GM18951 (cell line): ENCODE results near the gene UTS2B.

ENCODE experiments used
- POLR2A ChIP-seq: IDR thresholded peaks from 4 replicates; pipeline ENCODE4 v1.6.1; 2011; ENCODE audit warnings: mild to moderate bottlenecking; ENCODE audit not compliant: insufficient read length, insufficient read depth; ENCODE audit errors: extremely low read depth
- in situ Hi-C: fragments of 300-500 bp; cut with MboI; formaldehyde crosslinking; loops from one replicate; pipeline ENCODE4 v1.12.0; 2022; ENCODE audit warnings: low sequenced_read_pairs, mixed read lengths, inconsistent platforms; ENCODE audit not compliant: unreplicated experiment

The UTS2B gene

DNA sequence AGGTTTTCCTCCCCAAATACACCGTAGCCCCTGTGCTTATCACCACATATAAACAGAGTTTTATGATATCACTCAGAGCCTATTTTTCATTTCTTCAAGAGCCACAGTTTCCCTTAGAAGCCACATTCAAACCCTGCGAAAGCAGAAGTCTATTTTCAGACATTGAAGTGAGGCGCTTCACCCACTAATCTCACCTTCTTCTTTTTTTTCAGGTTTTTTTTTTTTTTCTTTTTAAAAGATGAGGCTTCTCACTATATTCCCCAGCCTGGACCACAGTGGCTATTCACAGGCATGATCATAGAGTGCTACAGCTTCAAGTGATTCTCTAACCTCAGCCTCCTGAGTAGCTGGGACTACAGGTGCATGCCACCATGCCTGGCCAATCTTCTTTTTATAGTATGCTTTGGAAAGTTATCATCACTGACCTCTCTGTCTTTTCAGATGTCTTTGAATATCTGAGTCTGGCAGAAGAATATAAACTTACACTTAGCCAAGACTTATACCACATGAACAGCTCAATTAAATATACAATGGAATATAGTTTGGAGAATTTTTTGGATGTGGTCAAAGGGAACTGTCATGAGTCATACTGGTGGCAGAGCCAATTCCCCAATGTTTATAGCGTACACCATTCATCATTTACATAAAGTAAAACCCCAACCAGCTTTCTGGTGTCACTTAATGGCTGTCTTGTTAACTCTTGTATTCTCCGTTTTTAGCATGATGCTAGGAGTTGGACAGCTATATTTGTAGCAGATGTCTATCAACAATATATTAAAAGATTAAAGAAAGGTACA is 60.8 kb downstream of the UTS2B start:
- TF ChIP-seq POLR2A = no peak
- in situ Hi-C loops = no loop called here

DNA sequence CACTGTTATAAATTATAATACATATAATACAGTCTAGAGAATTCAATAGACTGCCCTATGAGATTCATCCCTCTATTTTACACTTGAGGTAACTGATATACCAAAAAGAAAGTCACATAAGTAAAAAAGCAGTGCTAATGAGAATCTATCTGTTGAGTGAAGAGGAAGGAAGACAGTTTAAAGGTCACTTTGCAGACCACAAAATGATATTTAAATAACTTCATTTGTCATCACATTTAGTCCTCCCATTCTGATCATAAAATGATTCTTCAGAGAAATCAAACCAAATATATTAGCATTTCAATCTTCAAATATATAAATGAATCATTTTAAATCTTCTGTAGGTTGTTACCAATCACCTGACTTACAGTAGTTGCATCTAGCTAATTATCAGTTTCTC is 61.6 kb downstream of the UTS2B start:
- no peak for TF ChIP-seq POLR2A
- in situ Hi-C loops = no loop called here

DNA sequence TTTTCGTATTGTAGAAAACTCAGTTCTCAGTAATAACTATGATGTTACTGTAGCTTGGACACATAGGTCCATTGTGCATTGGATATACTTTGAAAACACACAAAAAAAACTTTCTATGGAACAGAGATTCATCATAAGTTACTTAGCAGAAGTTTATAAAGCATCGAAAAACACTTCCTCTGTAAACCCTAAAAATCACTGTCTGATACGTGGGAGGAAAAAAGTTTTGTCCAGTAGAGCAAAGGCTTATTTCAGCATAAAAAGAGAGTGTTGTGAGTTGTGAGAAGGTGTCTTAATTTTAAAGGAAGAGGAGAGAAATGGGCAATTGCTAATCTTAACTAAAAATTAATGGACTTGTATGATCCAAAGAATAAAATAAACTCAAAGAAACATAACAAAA is 66.5 kb downstream of the UTS2B start:
- in situ Hi-C loops = no loop called here
- TF ChIP-seq POLR2A = no peak

DNA sequence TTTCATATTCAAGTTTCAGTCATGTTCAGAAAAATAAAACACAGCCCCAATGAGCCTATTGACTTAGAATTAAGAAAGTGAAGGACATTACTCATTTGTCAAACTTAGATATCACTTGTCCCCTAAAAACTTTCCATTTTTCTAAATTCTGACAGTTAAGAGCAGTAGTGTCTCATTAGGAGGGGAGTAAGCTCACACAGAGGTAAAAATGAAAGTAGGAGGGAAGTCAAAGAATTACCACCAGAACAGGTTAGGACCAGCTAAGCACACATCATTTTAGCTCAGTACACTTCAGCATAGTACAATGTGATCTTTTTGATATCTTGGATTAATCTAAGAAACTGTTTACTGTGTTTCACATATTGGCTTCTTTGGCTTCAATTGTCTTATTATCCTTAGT is 67.0 kb downstream of the UTS2B start:
- no peak for TF ChIP-seq POLR2A
- in situ Hi-C loops = no loop called here

DNA sequence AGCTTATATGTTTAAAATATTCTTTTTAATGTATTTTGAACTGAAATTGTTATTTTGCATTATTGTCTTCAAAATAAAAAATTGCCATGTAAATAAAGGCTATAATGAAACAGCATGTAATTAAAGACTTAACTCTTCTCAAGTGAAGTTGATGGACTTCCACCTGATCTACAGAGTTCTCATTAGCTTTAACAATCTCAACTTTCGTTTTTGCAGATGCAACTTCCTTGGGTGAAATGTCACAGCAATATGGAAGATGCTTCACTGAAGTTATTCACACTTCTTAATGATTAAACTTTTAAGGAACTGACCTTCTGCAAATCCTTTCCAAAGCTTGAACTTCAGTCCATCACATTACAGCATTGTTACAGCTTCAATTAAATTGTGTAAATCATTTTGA is 67.7 kb downstream of the UTS2B start:
- in situ Hi-C loops = no loop called here
- TF ChIP-seq POLR2A = no peak

DNA sequence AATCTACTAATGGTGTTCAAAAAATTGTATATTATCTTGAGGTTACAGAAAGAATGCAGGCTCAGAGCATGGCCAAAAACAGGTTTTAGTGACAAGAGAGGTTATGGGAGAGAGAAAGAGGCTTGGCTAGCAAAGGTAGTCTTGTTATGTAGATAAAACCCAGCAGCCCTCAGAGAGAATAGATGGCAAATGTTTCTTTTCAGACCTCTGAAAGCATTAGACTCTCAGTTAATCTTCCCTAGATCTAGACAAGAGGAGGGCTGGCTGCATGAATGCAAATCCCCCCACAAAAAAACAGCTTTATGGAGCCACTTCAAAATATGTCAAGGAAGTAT is 69.1 kb downstream of the UTS2B start:
- TF ChIP-seq POLR2A = no peak
- in situ Hi-C loops = no loop called here

DNA sequence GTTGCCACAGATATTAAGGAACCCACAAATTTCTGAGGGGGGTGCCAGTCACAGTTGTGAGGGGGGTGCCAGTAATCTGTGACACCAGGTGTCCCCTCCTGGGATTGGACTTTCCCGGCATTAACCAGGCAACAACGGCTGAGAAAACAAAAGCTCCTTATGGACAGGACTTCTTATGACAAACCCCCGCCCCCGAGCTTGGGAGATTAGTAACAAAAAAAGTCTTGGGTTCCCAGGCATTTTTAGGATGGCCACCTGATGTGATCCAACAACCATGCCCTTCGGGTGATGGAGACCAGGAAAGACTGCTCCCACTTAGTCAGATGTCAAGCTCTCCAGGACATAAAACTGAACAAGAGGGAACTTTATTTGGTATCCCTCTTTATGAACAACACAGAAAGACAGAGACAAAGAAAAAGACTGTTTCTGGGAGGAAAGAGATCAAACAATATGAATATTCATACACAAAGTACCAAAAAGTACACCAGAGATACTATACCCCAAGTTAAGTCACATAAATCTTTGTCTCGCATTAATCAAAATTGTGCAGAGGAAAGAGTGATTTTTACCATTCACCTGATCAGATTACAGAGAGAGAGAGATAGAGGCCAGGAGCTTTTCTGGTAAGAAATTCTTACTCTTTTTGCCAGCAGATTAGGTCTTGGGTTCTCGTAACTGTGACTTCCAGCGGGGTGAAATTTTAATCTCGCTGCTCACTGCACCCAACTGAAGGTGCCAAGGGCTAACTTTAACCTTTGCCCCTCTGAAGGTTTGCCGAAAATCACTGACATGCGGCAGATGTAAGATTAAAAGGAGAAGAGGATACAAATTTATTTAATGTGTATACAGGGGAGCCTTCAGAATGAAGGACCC is 69.7 kb downstream of the UTS2B start:
- TF ChIP-seq POLR2A = no peak
- in situ Hi-C loops = no loop called here

DNA sequence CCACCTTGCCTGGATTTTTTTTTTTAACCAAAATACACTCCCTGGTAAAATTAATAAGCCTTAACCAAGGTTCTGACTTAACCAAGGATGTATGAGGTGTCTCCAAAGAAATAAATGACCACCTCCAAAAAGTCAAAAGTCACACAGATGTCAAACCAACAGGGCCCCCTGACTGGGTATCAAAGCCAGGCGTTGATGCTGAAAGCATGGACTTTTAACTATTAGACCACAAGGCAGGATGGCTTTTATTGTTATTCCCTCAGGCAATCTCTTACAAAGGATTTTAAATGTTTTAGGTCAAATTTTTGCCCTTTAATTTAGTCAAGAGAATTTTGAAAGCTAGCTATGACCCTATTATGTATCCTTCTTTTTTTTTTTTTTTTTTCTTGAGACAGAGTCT is 70.8 kb downstream of the UTS2B start:
- TF ChIP-seq POLR2A = no peak
- in situ Hi-C loops = no loop called here

DNA sequence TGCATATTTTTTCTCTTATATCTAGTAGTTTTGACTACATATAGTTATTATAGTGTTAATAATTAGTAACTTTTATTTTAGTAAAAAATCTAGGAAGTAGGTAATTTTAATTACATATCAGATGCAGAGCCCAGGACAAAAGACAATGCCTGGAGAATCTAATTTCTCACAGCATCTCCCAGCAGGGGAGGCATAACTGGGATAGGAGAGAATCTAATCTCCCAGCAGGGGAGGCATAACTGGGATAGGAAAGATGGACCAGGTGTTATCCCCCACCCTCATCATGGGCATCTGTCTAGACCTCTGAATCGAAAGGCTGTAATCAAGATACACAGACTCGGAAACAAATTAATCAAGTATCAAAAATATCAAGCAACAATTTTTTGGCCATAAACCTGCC is 73.0 kb downstream of the UTS2B start:
- no peak for TF ChIP-seq POLR2A
- in situ Hi-C loops = no loop called here

DNA sequence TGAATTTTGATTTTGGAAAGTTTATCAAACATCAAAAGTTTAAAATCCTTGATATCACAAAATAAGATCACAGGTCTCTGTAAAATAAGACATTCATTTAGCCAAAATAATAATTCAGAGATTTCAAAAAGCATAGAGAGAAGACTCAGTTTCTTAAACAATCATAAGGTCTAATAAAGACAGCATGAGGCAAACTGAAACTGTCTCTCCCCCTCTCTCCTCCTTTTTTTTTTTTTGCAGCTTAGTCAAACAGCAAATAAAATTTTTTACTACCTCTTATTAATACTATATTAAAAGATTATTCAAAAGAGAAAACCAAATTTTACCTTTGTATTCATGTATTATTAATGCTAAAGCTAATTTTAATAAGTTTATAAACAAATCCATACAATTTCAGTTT is 73.9 kb downstream of the UTS2B start:
- in situ Hi-C loops = no loop called here
- no peak for TF ChIP-seq POLR2A

DNA sequence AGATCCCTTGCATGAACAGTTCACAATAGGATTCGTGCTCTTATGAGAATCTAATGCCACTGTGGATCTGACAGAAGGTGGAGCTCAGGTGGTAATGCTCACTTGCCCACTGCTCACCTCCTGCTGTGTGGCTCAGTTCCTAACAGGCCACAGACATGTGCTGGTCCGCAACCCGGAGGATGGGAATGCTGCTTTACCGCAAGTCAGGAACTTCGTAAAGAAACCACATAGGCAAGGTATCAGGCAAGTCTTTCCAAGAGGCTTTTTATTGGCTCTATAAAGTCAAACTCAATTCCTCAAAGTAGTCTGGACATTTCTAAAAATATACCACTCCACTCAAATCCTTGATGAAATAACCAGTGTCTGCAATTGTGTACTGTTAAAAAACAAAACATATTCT is 75.2 kb downstream of the UTS2B start:
- in situ Hi-C loops = no loop called here
- TF ChIP-seq POLR2A = no peak

DNA sequence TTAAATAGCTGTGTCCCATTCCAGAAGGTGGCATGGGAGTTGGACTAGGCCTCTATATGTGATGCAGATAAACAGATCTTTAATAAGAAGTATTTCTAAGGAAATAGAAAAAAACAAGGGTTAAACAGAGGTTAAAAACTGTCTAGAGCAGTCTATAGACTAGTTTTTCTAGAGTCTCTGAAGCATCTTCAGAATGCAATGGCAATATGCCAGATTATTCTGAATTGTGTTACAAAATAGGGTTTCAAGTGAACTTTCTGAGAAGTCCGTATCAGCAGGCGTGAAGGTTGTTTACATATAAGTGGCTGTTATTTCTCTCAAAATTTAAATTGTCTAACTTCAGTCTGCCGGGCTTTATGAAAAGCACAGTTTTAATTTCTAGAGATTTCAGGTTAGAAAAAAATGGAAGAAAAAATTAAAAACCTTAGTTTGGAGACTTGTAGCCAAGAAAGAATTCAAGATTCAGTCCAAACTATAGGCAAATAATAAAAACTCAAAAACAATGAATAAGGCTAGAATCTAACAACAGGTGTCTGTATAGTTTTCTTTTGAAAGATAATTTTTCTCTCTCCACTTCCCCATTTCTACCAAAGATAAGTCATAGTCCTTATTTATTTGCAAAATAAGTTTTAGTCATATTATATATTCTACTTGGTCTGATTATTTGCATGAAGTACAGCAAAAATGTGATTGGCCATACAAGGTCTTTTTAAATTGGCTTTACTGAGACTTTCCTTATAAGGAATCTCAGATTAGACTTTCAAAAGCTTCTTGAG is 76.0 kb downstream of the UTS2B start:
- in situ Hi-C loops = no loop called here
- no peak for TF ChIP-seq POLR2A

DNA sequence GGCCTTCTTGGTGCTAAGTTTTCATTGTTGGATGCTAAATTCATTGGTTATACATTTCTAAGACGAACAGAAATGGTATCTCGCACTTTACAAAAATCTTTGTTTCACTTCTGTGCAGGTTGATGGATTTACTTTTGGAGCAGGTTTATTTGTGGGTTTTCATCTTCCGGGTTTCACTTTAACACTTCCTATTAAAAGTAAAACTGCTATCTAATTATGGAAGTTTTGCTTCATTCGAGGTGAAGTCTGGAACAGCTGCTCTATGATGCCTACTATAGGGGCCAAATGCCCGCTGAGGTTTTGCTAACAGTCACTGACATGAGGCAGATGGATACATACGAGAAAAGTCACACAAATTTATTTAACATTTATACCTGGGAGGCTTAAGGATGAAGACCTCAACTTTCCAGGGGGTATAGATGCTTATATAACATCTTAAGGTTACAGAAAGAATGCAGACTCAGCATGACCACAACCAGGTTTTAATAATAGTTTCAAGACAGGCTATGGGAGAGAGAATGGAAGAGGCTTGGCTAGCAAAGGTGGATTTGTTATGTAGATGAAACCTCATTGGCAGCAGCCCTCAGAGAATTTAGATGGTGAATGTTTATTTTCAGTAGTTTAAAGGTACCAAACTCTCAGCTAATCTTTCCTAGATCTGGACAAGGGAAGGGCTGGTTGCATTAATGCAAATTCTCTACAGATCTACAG is 77.1 kb downstream of the UTS2B start:
- in situ Hi-C loops = no loop called here
- TF ChIP-seq POLR2A = no peak
